ENCODE measurements around the gene VWA8. TPM values are rescaled to one million over a fixed set of nuclear protein-coding genes. Genes with fewer than 3 reads are reported as not detected.

Gene VWA8
- total and polyA plus RNA-seq, 7 donors: 3.0 to 37.5 (median 24.7) TPM

GRCh38 chr13:41962994-41963393, 2.1 kb upstream of the VWA8 start:
- H3K27me3 ChIP-seq: no peaks in the 10 kb centered on the region
- no peaks in the 10 kb centered on the region for H3K9me3 ChIP-seq
- TF ChIP-seq EP300 (IDR thresholded peaks at IDR 0.05) (no peak), POLR2A (IDR thresholded peaks at IDR 0.05) (no peak), CTCF (IDR thresholded peaks at IDR 0.05) (no peak), POLR2AphosphoS5 (IDR thresholded peaks at IDR 0.05) (no peak)
- intact Hi-C loops (cut with DNase I): no loop called here
- H3K36me3 ChIP-seq: no peaks in the 10 kb centered on the region
- H3K4me3 ChIP-seq: no peak overlapping the region
- WGBS, 2 donors: 87 to 91% methylated on average over 1 of the region's 1 CpG
- no peak overlapping the region for H3K27ac ChIP-seq
- H3K4me1 ChIP-seq: peaks cover 0 to 24% (median 13%) of the 10 kb centered on the region in 4 donors
- no peak for DNase-seq

DNA sequence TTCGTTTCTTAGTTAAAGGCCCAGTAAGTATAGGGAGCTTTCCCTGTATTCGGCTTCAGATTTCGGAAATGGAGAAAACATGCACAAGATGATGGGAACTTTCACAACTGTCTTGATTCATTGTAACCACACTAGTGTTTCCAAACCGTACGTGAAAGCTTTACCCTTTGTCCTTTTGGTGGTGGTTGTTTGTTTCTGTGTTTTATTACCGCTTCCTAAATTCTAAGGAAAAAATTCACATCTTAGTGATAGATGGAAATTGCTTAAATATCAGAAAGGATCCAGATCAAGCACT, 504 bp upstream of the VWA8 start:
- 10 to 33% methylated on average over 6 of the region's 6 CpGs for WGBS, 2 donors
- intact Hi-C loops (cut with DNase I): loop anchor here (2.0 kb wide), 2 partner anchors 79 to 291 kb away; no protein-coding TSS in a partner anchor
- peaks cover 0 to 24% (median 13%) of the 10 kb centered on the region in 4 donors for H3K4me1 ChIP-seq

DNA sequence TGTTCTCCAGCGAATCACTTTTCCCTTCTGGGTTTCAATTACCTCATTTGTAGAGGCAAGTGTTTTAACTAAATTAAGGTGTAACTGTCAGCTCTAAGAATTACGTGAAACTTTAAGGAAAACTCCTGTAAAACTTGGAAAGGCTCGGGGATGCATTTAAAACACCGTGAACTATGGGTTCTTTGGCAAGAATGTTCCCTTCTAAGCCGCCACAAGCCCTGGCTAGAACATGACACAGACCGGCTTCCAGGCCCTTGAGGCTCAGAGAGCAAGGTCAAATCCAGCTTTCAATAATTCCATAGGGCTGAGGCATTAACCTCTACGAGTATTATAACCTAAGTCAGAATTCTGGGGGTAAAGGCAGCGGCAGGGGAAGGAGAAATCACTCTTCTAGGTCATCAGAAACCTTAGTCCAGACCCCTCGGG, 685 bp downstream of the VWA8 start:
- intact Hi-C loops (cut with DNase I): loop anchor here (2.0 kb wide), 2 partner anchors 81 to 289 kb away; no protein-coding TSS in a partner anchor

More for the DNA sequence above, 504 bp upstream of the VWA8 start:
- Histone ChIP-seq H3K9me3 (no peaks in the 10 kb centered on the region), H3K4me3 (peak overlapping the region; percentile 73 to 87 (median 84)), H3K27me3 (no peaks in the 10 kb centered on the region), H3K27ac (peak overlapping the region; percentile 84 to 88 (median 86)), H3K36me3 (no peaks in the 10 kb centered on the region)
- DNase-seq: no peak
- TF ChIP-seq EP300 (IDR thresholded peaks at IDR 0.05): no peak
- TF ChIP-seq POLR2A (IDR thresholded peaks at IDR 0.05): no peak
- no peak for TF ChIP-seq POLR2AphosphoS5 (IDR thresholded peaks at IDR 0.05)
- TF ChIP-seq CTCF (IDR thresholded peaks at IDR 0.05): no peak

DNA sequence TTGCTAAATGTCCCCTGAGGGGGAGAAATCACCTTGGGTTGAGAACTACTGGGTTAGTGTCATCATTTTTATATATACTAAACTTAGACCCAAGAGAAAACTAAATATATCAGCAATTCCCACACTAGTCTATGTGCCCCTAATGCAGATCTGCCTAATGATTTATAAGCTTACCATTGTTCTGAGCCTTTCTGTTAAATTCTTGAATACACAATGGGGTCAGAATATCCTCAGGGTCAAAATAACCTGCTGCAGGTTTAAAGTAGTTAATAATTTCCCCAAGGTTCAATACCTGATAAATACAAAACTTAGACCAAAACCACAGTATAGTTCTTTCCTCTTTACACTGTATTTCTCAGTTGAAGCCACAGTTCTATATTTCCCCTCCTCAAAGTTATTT, 4.6 kb downstream of the VWA8 start:
- TF ChIP-seq CTCF (IDR thresholded peaks at IDR 0.05) (no peak), EP300 (IDR thresholded peaks at IDR 0.05) (no peak), POLR2A (IDR thresholded peaks at IDR 0.05) (no peak), POLR2AphosphoS5 (IDR thresholded peaks at IDR 0.05) (no peak)
- Histone ChIP-seq H3K9me3 (no peaks in the 10 kb centered on the region), H3K36me3 (no peaks in the 10 kb centered on the region), H3K27ac (no peak overlapping the region), H3K27me3 (no peaks in the 10 kb centered on the region), H3K4me1 (peaks cover 0 to 20% (median 9%) of the 10 kb centered on the region in 4 donors), H3K4me3 (no peak overlapping the region)
- intact Hi-C loops (cut with DNase I): no loop called here
- DNase-seq: no peak

More for the DNA sequence above, 685 bp downstream of the VWA8 start:
- Histone ChIP-seq H3K4me1 (peaks cover 0 to 24% (median 13%) of the 10 kb centered on the region in 4 donors), H3K27ac (peak overlapping the region; percentile 84 to 88 (median 86)), H3K36me3 (no peaks in the 10 kb centered on the region), H3K4me3 (peak overlapping the region; percentile 73 to 87 (median 84)), H3K9me3 (no peaks in the 10 kb centered on the region), H3K27me3 (no peaks in the 10 kb centered on the region)
- WGBS, 2 donors: 2 to 17% methylated on average over 9 of the region's 9 CpGs
- no peak for TF ChIP-seq CTCF (IDR thresholded peaks at IDR 0.05)
- TF ChIP-seq EP300 (IDR thresholded peaks at IDR 0.05): no peak
- TF ChIP-seq POLR2A (IDR thresholded peaks at IDR 0.05): no peak
- no peak for TF ChIP-seq POLR2AphosphoS5 (IDR thresholded peaks at IDR 0.05)
- DNase-seq: no peak

- Histone ChIP-seq H3K27ac (no peak overlapping the region), H3K27me3 (no peaks in the 10 kb centered on the region), H3K36me3 (no peaks in the 10 kb centered on the region), H3K4me3 (no peak overlapping the region), H3K4me1 (peaks cover 0 to 19% (median 8%) of the 10 kb centered on the region in 4 donors), H3K9me3 (no peaks in the 10 kb centered on the region)
- TF ChIP-seq POLR2A (IDR thresholded peaks at IDR 0.05) (no peak), POLR2AphosphoS5 (IDR thresholded peaks at IDR 0.05) (no peak), CTCF (IDR thresholded peaks at IDR 0.05) (no peak), EP300 (IDR thresholded peaks at IDR 0.05) (no peak)
- no peak for DNase-seq
- 87 to 88% methylated on average over 5 of the region's 5 CpGs for WGBS, 2 donors
- intact Hi-C loops (cut with DNase I): no loop called here
Measured at GRCh38 chr13:41955605-41956004, 5.3 kb downstream of the VWA8 start.
